ENCODE data around the gene SMPD4.
"Not testable (repeated sequence)": the region's sequence is repeated elsewhere in the genome, so short reads cannot be mapped to it uniquely, and the experiment has no call there.

- not testable (repeated sequence) for TF ChIP-seq CTCF (IDR thresholded peaks at IDR 0.05; ENCODE audit: poor library complexity); EZH2 (IDR thresholded peaks at IDR 0.05; ENCODE audit: borderline replicate concordance)
Measured at GRCh38 chr2:130142396-130143265, 38.8 kb downstream of the SMPD4 start.

Data from hepatocyte (in vitro differentiated cells).